HepG2 (cell line): ENCODE results near the gene ZNRD2. TPM values are rescaled to one million over a fixed set of nuclear protein-coding genes. Genes with fewer than 3 reads are reported as not detected.
A peak's percentile ranks its signal among the peaks of the same experiment; 100 is the strongest.

Experiments used
- EP300 ChIP-seq, 3 experiments: sonication (generic) in 1 of 3; formaldehyde crosslinking in 1 of 3; IDR thresholded peaks; 2 replicates each; pipeline versions ENCODE4 v1.5.1 to v1.6.1; 2011 to 2020; ENCODE audit warnings: low read depth in 2 of 3, low read length in 2 of 3, borderline replicate concordance in 1 of 3, improper control_type of control experiment in 1 of 3, mild to moderate bottlenecking in 1 of 3, missing genetic modification reagents in 1 of 3, moderate library complexity in 1 of 3
- GABPA ChIP-seq, 2 experiments: IDR thresholded peaks; 2 replicates each; pipeline ENCODE4 v1.6.1; 2011 to 2016; ENCODE audit warnings: low read depth in 2 of 2, low read length in 1 of 2, missing biosample characterization in 1 of 2, missing genetic modification characterization in 1 of 2
- MAZ ChIP-seq, 2 experiments: sonication (generic) in 1 of 2; formaldehyde crosslinking in 1 of 2; IDR thresholded peaks; 2 replicates each; pipeline versions ENCODE4 v1.5.0 to v1.6.1; 2012 to 2020; ENCODE audit warnings: low read depth in 2 of 2, mild to moderate bottlenecking in 2 of 2, borderline replicate concordance in 1 of 2, improper control_type of control experiment in 1 of 2, low read length in 1 of 2, missing genetic modification reagents in 1 of 2, moderate library complexity in 1 of 2
- MEF2D ChIP-seq: sonication (generic); formaldehyde crosslinking; IDR thresholded peaks from 2 replicates; pipeline ENCODE4 v1.5.1; 2020; ENCODE audit warnings: mild to moderate bottlenecking, missing genetic modification reagents
- POGZ ChIP-seq: sonication (generic); formaldehyde crosslinking; IDR thresholded peaks from 2 replicates; pipeline ENCODE4 v1.4.0; 2020; ENCODE audit warnings: mild to moderate bottlenecking, missing genetic modification reagents
- SYNCRIP ChIP-seq: fragments of 200-400 bp; formaldehyde crosslinking; IDR thresholded peaks from 2 replicates; pipeline ENCODE4 v1.6.1; 2018; ENCODE audit warnings: mild to moderate bottlenecking, low read depth, low read length; ENCODE audit not compliant: insufficient read depth
- YY1 ChIP-seq: IDR thresholded peaks from 2 replicates; pipeline ENCODE4 v1.6.1; 2011; ENCODE audit warnings: low read length, low read depth, moderate library complexity, mild to moderate bottlenecking; ENCODE audit not compliant: insufficient read depth, insufficient replicate concordance
- ZBTB26 ChIP-seq: IDR thresholded peaks from 2 replicates; pipeline ENCODE4 v1.6.1; 2016; ENCODE audit warnings: missing compliant biosample characterization, missing genetic modification reagents, borderline replicate concordance
- ZFP36 ChIP-seq: fragments of 150-350 bp; IDR thresholded peaks from 2 replicates; pipeline ENCODE4 v1.6.1; 2018; ENCODE audit warnings: borderline replicate concordance, low read length, low read depth; ENCODE audit not compliant: partially characterized antibody
- ZFP41 ChIP-seq: sonication (generic); formaldehyde crosslinking; IDR thresholded peaks from 2 replicates; pipeline ENCODE4 v1.4.0; 2020; ENCODE audit warnings: mild to moderate bottlenecking, missing genetic modification reagents, borderline replicate concordance
- ZNF407 ChIP-seq: sonication (generic); formaldehyde crosslinking; IDR thresholded peaks from one replicate; pipeline ENCODE4 v1.5.1; 2020; ENCODE audit warnings: mild to moderate bottlenecking, missing genetic modification reagents; ENCODE audit errors: not compliant biosample characterization
- ZNF569 ChIP-seq: sonication (generic); formaldehyde crosslinking; IDR thresholded peaks from 2 replicates; pipeline ENCODE4 v1.5.0; 2020; ENCODE audit warnings: mild to moderate bottlenecking, missing genetic modification reagents, moderate library complexity, borderline replicate concordance
- ZNF616 ChIP-seq: sonication (generic); formaldehyde crosslinking; IDR thresholded peaks from 2 replicates; pipeline ENCODE4 v1.5.0; 2020; ENCODE audit warnings: low read depth, mild to moderate bottlenecking, missing genetic modification reagents
- polyA plus RNA-seq, 8 experiments: library from polyadenylated mRNA; depleted of rRNA in 3 of 8; stranded (reverse) in 7 of 8; unstranded in 1 of 8; fragments of >200 nt; fragmentation: Illumina TruSeq in 4 of 8; extraction: Trizol in 4 of 8; gene quantifications; 2 replicates each; pipeline versions ENCODE4 v1.2.1 to v1.2.3, GENCODE V29; 2011 to 2016; ENCODE audit warnings: low read depth in 4 of 8, missing spikeins in 1 of 8, mixed read lengths in 1 of 8; ENCODE audit not compliant: insufficient read depth in 1 of 8
- total RNA-seq, 5 experiments: library from RNA; depleted of rRNA; stranded (reverse); fragments of >200 nt; fragmentation: Illumina TruSeq; extraction: Trizol; gene quantifications; 2 replicates each; pipeline ENCODE4 v1.2.3, GENCODE V29; 2016; ENCODE audit warnings: low read depth in 1 of 5
- TF ChIP-seq, protein P1 (sequence below): sonication (generic); formaldehyde crosslinking; IDR thresholded peaks from 2 replicates; pipeline ENCODE4 v1.8.1; 2023; ENCODE audit warnings: mild to moderate bottlenecking, missing genetic modification reagents
- TF ChIP-seq, protein P2 (sequence below): sonication (generic); formaldehyde crosslinking; IDR thresholded peaks from 2 replicates; pipeline ENCODE4 v1.8.1; 2023; ENCODE audit warnings: mild to moderate bottlenecking, missing genetic modification reagents

Gene ZNRD2
- total and polyA plus RNA-seq, 2 of the 13 experiments (the other 11 are each of a cell fraction or from before 2014, with no cell fraction given) = 29.2 to 34.0 TPM

GRCh38 chr11:65576232-65576866 lies 6.1 kb downstream of the ZNRD2 start (continued):
- no peak for TF ChIP-seq ZBTB26
- TF ChIP-seq, protein P1, sequence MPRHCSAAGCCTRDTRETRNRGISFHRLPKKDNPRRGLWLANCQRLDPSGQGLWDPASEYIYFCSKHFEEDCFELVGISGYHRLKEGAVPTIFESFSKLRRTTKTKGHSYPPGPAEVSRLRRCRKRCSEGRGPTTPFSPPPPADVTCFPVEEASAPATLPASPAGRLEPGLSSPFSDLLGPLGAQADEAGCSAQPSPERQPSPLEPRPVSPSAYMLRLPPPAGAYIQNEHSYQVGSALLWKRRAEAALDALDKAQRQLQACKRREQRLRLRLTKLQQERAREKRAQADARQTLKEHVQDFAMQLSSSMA (CRISPR knock-in tag) = no peak
- no peak for TF ChIP-seq SYNCRIP
- TF ChIP-seq ZNF407 (CRISPR knock-in tag) = peak; percentile 53
- no peak for TF ChIP-seq ZFP41 (CRISPR knock-in tag)
- no peak for TF ChIP-seq MEF2D (CRISPR knock-in tag)
- TF ChIP-seq ZNF569 (CRISPR knock-in tag) = no peak
- no peak for TF ChIP-seq ZNF616 (CRISPR knock-in tag)
- no peak for TF ChIP-seq ZFP36
- no peak for TF ChIP-seq GABPA (IDR thresholded peaks at IDR 0.05; ENCODE audit: low read depth, low read length)
- no peak for TF ChIP-seq GABPA (CRISPR knock-in tag; IDR thresholded peaks at IDR 0.05; ENCODE audit: low read depth)
- TF ChIP-seq, protein P2, sequence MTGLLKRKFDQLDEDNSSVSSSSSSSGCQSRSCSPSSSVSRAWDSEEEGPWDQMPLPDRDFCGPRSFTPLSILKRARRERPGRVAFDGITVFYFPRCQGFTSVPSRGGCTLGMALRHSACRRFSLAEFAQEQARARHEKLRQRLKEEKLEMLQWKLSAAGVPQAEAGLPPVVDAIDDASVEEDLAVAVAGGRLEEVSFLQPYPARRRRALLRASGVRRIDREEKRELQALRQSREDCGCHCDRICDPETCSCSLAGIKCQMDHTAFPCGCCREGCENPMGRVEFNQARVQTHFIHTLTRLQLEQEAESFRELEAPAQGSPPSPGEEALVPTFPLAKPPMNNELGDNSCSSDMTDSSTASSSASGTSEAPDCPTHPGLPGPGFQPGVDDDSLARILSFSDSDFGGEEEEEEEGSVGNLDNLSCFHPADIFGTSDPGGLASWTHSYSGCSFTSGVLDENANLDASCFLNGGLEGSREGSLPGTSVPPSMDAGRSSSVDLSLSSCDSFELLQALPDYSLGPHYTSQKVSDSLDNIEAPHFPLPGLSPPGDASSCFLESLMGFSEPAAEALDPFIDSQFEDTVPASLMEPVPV = no peak
- TF ChIP-seq YY1 = peak; percentile 3
- no peak for TF ChIP-seq EP300 (IDR thresholded peaks at IDR 0.05; ENCODE audit: low read depth in 2 of 2, low read length in 2 of 2)
- no peak for TF ChIP-seq EP300 (CRISPR knock-in tag; IDR thresholded peaks at IDR 0.05; ENCODE audit: borderline replicate concordance)
- TF ChIP-seq POGZ (CRISPR knock-in tag) = no peak
- TF ChIP-seq MAZ (IDR thresholded peaks at IDR 0.05; ENCODE audit: borderline replicate concordance, low read depth, low read length) = no peak
- peak; percentile 21; the same call in 1 of the 2 replicates for TF ChIP-seq MAZ (CRISPR knock-in tag; IDR thresholded peaks at IDR 0.05; ENCODE audit: low read depth)
